ENCODE results near the gene KCNH6.

KCNH6 gene

DNA sequence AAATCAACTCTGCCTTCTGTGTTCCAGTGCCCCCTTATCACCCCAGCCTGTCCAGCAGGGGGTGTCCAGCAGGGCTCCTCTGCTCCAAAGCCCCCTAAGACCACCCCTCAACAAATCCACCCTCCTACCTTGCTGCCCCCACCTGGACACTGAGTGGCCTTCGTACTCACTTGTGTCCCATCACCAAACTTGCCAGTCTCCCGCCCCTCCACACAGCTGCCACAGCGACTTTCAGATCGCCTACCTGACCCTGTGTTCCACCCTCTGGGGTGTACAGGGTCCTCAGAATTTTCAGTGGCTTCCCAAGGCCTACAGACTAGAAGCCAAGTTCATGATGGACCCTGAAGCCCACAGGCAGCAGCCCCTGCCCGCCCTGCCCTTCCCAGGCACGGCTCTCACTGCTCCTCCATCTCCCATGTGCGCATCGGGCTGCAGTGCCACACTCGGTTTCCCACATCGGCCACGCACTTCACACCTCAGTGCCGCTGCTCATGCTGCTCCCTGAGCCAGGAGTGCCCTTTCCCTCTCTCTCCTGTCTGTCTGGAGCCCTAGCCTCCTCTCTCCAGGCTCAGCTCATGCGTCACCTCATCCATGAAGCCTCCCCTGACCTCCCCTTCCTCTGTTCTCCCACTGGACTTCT is 11.8 kb downstream of the KCNH6 start:
- no peak for DNase-seq

DNA sequence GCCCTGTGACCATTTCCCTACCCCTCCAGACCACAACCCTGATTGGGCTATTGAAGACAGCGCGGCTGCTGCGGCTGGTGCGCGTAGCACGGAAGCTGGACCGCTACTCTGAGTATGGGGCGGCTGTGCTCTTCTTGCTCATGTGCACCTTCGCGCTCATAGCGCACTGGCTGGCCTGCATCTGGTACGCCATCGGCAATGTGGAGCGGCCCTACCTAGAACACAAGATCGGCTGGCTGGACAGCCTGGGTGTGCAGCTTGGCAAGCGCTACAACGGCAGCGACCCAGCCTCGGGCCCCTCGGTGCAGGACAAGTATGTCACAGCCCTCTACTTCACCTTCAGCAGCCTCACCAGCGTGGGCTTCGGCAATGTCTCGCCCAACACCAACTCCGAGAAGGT is 12.5 kb downstream of the KCNH6 start:
- no peak for DNase-seq

DNA sequence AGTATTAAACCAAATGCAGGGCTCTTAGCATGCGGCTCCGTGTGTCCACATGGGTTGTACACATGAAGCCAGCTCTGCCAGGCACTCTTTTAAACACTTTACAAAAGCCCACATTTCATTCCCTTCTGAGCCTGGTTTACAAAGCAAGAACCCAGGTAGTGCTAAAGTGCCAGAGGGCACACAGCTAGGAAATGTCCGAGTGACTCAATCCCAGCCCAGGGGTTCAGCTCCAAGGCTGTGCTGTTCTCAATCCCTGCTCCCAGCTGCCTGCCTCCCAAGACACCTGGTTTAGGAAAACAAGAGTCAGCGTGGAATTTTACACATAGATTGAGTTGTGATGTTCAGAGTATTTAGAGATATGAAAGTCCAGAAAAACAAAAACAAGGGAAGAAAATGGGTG is 13.8 kb downstream of the KCNH6 start:
- DNase-seq: no peak

DNA sequence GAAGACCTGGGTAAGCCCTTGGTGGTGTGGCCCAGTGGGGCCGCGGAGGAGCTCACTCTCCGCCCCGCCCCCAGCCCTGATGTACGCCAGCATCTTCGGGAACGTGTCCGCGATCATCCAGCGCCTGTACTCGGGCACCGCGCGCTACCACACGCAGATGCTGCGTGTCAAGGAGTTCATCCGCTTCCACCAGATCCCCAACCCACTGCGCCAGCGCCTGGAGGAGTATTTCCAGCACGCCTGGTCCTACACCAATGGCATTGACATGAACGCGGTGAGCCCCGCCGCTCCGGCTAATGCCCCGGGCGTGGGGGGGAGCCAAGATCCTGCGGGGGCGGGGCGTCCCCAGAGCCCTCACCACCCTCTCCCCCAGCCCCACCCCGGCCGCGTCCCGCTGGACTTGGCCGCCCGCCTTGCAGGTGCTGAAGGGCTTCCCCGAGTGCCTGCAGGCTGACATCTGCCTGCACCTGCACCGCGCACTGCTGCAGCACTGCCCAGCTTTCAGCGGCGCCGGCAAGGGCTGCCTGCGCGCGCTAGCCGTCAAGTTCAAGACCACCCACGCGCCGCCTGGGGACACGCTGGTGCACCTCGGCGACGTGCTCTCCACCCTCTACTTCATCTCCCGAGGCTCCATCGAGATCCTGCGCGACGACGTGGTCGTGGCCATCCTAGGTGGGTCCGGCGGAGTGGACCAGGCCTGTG is 15.0 kb downstream of the KCNH6 start:
- no peak for DNase-seq

DNA sequence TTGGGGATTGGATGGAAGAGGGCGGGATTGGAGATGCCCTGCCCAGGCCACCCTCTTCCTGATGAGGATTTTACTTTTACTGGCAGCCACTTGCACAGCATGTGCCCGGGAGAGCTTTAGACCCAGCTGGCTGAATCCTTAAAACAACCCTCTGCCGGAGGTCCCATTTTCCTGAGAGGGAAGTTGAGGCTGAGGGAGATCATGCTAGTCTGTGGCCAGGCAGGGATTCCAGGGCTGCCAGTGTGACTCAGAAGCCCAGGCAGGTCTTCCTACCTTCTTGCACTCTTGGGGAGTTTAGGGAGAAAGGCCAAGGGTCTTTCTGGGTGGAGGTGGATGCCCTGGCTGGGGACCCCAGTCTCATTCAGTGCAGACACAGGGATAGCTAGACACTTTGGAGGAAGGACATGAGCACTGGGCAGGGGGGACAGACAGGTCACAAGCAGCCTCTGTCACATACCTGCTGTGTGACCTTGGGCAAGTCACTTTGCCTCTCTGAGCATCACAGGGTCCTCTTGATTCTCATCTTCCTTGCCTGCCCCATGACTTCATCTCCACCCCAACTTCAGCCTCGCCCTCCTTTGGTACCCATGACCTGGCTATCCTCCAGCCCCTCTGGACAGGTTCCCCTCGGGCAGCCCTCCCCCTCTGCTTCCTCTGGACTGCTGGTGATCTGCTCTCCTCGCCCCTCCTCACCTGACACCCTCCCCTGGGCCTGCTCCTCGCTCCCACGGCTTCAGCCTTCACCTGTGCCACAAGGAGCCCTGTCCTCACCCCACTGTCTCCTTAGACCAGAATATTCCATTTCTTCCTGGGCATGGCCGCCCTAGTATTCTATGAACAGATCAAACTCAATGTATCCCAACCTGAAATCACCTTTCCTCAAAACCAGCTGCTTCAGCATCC is 15.8 kb downstream of the KCNH6 start:
- DNase-seq: no peak

DNA sequence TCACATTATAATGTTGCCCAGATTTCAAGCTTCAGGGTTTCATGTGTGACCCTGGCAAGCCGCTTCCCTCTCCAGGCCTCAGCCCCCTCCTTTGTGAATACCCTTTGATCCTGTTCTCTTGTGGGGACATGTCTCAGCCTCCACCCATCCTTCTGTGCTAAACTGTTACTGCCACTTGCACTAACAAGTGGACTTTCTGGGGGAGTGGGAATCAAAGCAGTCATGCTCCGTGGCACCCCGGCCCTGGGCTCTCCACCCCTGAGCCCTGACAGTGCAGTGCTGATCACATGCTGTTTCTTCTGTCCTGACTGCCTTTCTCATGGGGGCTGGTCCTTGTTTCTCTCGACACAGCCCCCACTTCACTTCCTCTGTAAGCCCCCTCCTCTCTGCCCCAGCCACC is 17.4 kb downstream of the KCNH6 start:
- DNase-seq: no peak

DNA sequence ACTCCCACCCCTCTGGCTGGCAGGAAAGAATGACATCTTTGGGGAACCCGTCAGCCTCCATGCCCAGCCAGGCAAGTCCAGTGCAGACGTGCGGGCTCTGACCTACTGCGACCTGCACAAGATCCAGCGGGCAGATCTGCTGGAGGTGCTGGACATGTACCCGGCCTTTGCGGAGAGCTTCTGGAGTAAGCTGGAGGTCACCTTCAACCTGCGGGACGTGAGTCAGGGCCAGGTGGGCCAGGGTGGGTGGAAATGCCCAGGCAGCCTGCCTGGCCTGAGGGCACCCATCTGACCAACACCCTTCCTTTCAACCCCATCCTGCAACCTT is 19.0 kb downstream of the KCNH6 start:
- no peak for DNase-seq

DNA sequence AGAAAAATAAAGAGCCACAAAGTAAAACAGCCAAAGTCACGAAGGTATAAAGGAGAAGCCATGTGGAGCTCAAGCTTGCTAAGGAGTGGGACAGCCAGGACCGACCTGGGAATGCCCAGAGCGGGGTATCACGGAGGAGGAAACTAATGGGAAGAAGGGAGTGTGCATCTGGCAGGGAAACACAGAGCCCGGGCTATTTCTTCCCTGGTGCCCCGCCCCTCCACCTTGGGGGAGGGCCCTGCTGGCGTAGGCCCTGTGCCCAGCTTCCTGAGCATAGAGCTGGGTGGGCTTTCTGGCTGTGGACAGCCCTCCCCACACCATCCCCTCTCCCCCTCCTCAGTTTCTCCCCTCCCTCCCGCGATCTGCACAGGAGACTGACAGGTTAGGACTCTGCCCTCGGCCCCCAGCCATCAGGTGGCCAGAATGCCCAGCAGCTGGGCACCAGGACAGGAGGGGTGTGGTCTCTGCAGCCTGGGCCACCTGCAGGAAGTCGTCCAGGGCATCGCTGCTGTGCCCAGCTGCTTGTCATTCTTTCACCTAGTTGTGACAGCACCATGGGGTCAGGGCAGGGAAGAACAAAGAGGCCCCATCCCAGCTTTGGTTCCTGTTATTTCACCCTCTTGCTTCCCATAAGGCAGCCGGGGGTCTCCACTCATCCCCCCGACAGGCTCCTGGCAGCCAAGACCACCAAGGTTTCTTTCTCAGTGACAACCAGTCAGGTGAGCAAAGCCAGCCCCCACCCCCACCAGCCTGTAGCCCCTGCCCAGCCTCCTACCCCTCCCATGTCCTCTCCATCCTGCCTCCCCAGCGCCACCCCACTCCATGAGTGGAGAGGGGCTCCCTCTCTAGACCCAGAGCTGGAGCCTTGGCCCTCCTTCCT is 20.0 kb downstream of the KCNH6 start:
- DNase-seq: no peak

DNA sequence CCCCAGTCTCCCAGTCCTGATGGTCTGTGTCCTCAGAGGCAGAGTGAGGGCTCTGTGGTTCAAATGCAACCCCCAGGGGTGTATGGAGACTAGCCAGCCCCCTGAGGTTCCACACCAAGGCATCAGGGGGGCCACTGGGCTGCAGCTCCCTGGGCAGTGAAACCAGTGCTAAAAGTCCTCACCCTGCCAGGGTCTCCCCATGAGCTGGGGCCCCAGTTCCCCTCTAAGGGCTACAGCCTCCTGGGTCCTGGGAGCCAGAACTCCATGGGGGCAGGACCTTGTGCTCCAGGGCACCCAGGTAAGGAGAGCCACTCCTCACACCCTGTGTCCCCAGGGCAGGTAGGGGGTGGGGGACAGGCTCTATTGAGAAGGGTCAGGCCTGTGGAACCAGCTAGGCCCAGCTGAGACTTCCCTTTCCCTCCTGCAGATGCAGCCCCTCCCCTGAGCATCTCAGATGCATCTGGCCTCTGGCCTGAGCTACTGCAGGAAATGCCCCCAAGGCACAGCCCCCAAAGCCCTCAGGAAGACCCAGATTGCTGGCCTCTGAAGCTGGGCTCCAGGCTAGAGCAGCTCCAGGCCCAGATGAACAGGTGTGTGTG is 20.8 kb downstream of the KCNH6 start:
- DNase-seq: no peak

DNA sequence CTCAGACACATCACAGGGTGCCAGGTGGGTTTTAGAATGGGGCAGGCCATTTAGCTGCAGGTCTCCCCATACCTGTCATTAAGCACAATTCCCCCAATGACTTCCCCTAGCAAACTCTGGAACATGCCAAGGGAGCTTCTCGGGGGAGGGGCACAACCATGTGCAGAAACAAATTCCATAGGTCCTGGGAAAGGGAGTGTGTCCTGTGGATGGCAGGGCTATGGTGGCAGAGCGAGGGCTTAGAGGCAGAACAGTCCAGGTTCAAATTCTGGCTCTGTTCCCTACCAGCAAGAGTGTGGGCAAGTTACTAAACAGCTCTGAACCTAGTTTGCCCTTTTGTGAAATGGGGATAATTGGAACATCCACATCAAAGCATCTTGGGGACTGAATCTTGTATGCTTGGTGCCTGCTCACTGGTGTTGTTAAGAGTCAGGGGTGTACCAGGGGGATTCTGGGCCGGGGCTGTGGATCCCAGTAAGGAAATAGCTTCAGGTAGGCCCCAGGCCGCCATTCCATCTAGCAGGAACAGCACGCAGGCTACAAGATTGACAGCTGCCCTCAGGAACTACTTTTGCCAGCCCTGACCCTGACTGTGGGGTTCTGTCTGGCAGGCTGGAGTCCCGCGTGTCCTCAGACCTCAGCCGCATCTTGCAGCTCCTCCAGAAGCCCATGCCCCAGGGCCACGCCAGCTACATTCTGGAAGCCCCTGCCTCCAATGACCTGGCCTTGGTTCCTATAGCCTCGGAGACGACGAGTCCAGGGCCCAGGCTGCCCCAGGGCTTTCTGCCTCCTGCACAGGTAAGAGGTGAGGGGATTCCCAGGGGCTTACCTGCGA is 21.5 kb downstream of the KCNH6 start:
- no peak for DNase-seq

DNA sequence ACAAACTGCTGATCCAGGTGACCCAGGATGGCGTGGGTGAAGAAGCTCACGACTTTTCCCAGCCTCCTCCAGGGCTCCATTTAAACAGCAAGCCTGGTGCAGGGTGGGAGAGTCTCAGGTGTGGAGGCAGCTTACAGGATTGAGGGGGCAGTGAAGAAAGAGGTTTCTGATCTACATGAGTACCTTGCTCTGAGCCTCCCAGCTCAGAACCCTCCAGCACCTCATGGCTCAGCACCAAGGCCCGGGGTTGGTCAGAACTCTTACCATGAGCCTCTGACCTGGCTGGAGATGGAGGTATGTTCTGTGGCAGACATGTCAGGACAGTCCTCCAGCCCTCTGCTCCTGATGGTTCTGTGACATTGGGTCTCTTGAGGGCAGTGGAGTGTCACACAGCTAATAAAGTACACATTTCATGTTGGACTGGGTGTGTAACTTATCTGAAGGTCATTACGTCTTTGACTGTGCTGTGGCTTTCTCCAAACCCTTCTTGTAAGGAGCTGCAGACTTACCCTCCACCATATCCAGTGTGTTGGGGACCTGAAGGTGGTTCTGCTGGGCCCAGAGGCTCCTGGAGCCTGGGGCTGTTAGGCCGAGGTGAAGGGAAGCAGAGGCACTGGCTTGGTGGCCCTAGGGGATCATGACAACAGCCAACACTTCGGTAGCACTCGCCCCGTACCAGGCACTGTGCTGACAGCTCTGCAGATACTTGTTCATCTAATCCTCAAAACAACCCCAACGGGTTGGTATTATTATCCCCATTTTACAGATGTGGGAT is 23.3 kb downstream of the KCNH6 start:
- no peak for DNase-seq

DNA sequence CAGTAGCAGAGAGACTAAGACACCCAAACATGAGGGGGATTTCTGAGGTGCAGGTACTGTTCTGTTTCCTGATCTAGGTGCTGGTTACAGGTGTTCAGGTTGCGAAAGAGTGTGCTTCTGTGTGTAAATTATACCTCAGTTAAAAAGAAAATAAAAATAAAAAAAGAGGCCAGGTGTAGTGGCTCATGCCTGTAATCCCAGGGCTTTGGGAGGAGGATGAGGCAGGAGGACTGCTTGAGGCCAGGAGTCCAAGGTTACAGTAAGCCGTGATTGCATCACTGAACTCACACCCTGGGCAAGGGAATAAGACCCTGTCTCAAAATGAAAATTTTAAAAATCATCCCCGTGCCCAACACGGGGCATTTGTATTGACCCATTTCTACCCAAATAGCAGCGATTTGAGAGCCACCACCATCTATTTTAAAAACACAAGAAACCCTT is 23.9 kb downstream of the KCNH6 start:
- DNase-seq: no peak

DNA sequence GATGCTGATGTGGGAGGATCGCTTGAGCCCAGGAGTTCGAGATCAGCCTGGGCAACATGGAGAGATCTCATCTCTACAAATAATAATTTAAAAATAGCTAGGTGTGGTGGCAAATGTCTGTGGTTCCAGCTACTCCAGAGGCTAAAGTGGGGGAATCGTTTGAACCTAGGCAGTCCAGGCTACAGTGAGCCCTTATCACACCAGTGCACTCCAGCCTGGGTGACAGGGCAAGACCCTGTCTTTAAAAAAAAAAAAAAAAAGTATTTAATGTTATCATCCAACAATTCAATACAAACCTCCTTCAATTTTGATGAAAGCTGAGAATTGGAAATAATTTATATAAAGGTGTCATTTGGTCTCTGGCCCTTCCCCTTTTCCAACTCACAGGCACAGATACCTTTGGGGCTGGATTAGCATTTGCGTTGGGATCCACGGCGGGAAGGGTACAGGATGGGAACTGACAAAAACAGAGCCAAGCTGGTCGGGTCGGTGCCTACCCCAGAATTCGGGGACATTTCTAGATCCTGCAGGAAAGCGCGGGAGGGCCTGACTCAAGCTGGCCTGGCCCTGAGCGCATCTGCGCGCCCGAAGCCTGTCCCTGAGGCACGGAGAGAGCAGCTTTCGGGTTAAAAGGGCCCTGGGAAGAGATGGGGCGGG is 26.3 kb downstream of the KCNH6 start:
- DNase-seq: no peak

DNA sequence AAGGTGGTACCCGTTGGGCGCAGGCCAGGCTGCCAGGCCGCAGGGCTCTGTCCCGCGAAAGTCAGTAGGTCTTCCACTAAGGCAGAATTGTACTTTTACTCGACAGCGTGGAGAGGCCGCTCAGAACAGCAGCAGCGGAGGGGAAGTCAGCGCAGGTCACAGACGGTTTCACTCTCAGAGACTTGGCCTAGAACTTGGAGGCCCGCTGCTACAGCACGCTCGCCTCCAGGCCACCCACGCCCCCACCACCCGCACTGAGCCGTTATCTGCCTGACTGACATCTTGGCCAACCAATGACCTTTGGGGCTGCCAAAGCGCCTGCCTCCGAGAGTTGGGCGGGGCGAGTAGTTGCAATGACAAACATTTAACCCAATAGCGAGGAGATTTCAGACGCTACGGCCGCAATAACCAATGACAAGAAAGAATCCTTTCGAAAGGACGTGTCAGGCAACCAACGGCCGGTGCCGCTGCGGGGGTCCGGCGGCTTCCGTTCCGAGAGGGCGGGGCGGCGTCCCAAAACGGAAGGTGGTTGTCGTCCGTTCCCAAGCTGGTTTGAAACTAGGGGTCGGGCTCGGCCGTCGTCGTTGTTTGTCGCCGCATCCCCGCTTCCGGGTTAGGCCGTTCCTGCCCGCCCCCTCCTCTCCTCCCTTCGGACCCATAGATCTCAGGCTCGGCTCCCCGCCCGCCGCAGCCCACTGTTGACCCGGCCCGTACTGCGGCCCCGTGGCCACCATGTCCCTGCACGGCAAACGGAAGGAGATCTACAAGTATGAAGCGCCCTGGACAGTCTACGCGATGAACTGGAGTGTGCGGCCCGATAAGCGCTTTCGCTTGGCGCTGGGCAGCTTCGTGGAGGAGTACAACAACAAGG is 27.0 kb downstream of the KCNH6 start, which contains the start of gene DCAF7:
DCAF7 (plus strand) TSS at position 532 of the 871 bp plus-strand sequence; CDS start at position 733, 201 bp downstream.
- peak; percentile 99 for DNase-seq

DNA sequence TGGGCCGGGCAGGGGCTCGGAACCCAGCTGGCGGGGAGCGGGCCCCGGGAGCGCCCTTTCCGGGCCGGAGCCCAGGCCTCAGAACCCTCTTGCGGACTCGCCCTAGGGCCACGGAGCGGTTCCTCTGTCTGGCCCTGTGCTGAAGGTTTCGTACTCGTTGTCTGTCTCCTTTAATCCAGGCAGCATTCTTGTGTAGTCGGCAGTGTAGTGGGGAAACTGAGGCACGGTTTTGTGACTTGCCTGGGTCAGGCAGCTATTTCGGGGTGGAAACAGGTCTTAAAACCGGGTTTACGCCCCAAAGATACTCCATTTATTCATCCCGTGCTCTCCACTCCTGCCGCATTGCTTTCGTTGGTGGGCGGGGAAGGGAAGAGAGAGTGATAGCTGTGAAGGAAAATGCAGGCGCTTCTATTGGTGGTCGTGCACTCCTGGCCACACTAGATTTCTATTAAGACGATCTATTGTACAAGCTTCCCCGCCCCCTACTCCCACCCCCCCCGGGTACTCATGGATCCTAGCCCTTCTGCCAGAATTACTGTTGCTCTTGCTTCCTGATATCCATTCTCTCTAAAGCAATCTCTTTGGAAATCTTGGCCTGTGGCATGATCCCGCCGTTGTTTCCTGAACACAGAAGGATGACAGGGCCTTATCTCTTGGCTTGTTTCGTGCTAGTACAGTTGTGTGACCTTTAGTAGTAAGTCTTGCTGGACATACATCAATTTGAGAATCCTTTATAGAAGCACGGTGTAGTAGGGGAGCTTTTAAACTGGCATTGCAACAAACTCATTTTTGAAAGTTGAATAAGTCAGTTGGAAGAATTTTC is 27.9 kb downstream of the KCNH6 start:
- DNase-seq: no peak

DNA sequence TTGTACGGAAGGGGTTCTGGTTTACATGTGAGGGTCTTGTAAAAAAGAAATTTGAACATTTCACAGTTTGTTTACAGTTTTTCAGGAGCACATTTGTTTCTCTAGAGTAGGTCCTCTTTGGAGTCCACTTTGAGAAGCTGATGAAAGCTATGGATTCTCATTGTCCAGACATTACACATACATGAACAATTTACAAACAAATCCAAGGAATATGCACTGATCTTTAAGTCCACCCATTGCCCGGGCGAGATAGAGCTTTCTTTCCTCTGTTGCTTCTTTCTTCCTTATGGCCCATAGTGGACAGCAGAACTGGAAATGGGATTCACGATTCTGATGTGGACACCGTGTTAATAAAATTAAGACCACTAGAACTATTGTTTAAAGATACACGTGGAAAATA is 29.1 kb downstream of the KCNH6 start:
- DNase-seq: no peak

DNA sequence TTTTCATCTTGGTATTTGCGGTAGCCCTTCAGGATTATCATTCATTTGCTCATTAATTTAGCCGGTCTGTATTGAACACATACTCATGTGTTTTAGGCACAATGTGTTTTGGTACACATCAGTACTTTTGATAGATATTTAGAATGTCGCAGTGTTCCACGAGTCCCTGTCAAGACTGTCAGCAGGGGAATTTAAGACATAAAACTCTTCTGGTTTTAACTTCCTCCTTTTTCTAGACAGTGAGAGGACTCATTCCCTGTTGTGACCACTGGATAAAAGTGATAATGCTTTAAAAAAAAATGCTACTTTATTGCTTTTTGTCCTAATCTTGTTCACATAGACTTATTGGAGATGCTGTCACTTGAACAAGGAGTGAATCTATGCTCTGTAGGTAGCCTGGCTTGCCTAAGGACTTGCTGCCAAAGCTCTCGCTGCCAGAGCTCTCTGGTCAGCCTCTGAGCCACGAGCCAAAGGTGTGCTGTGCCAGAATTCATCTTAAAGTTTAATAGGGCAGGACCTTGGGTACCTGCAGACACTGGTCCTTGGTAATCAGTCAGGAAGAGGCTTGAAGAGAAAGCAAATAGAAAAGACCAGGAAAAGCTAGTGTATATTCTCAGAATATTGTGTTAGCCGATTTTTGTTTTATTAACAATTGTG is 32.5 kb downstream of the KCNH6 start:
- DNase-seq: no peak
